ENCODE data around the gene PPP1R16B.

DNA sequence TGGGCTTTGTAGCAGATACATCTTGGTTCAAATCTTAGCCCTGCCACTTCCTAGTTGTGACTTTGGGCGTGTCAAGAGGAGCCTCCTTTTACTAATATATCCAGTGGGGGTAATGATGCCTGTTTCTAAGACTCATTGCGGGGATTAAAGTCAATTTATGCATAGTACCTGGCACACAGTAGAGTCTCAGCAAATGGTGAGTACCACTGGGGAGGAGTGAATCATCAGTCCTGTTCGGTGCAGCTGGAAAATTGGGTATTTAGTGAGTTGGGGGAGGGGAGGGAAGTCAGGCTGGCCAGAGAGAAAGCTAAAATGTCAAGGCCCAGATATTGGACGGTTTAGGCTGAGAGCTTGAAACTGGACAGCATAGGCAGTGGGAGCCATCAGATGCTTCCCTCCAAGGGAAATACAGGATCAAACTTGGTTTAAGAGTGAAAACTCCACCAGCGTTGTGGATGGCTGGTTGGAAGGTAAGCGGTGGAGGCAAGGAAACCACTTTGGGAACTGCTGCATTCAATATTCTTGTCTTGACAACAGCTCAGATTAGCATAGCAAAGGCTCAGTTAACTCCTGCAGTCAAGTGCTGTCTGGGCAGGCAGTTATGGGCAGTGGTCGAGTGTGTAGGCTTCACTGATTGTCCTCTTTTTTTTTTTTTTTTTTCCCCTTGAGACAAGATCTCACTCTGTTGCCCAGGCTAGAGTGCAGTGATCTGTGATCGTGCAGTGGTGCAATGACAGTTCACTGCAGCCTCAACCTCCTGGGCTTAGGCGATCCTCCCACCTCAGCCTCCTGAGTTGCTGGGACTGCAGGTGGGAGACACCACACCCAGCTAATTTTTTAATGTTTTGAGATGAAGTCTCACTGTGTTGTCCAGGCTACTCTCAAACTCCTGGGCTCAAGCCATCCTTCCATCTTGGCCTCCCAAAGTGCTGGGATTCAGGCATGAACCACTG, 12.9 kb downstream of the PPP1R16B start:
- no peak for TF ChIP-seq GATA1 (IDR thresholded peaks at IDR 0.05; ENCODE audit: low read depth, low read length)
- no peak for TF ChIP-seq POLR2A (IDR thresholded peaks at IDR 0.05; ENCODE audit: low read length)
